ENCODE measurements around the gene CYP2A6. TPM values are rescaled to one million over a fixed set of nuclear protein-coding genes. Genes with fewer than 3 reads are reported as not detected.
"Not testable (repeated sequence)": the region's sequence is repeated elsewhere in the genome, so short reads cannot be mapped to it uniquely, and the experiment has no call there.

Gene CYP2A6
- total RNA-seq, 1 donor from 2014 or later: not detected

DNA sequence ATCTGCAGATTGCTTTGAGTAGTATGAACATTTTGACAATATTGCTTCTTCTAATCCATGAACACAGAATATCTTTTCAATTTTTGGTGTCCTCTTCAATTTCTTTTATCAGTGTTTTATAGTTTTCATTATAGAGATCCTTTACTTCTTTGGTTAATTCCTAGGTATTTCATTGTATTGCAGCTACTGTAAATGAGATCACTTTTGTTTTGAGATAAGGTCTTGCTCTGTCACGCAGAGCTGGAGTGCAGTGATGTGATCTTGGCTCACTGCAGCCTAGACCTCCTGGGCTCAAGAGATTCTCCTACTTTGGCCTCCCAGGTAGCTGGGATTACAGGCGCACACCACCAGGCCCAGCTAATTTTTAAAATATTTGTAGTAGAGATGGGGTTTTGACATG, 22.0 kb upstream of the CYP2A6 start:
- intact Hi-C loops (cut with micrococcal nuclease): no loop called here
- DNase-seq (ENCODE audit: low spot score): no peak
- H3K36me3 Mint-ChIP-seq (ENCODE audit: low read depth): no peaks in the 10 kb centered on the region
- peaks cover 32% of the 10 kb centered on the region for H3K27me3 Mint-ChIP-seq (ENCODE audit: low read depth)
- no peak overlapping the region for H3K4me3 Mint-ChIP-seq (ENCODE audit: low read depth)
- H3K4me1 Mint-ChIP-seq (ENCODE audit: low read depth): peaks cover 9% of the 10 kb centered on the region
- H3K27ac Mint-ChIP-seq: no peak overlapping the region
- no peaks in the 10 kb centered on the region for H3K9me3 Mint-ChIP-seq

- H3K4me3 Mint-ChIP-seq (ENCODE audit: low read depth): no peak overlapping the region
- no peaks in the 10 kb centered on the region for H3K4me1 Mint-ChIP-seq (ENCODE audit: low read depth)
- no peaks in the 10 kb centered on the region for H3K36me3 Mint-ChIP-seq (ENCODE audit: low read depth)
- H3K27ac Mint-ChIP-seq: no peak overlapping the region
- no peak for DNase-seq (ENCODE audit: low spot score)
- peaks cover 26% of the 10 kb centered on the region for H3K27me3 Mint-ChIP-seq (ENCODE audit: low read depth)
- no peaks in the 10 kb centered on the region for H3K9me3 Mint-ChIP-seq
- intact Hi-C loops (cut with micrococcal nuclease): no loop called here
These were observed 17.5 kb upstream of the CYP2A6 start for GRCh38 chr19:40867701-40868100.

- H3K36me3 Mint-ChIP-seq (ENCODE audit: low read depth); intact Hi-C loops (cut with micrococcal nuclease); H3K4me3 Mint-ChIP-seq (ENCODE audit: low read depth); H3K27ac Mint-ChIP-seq; H3K4me1 Mint-ChIP-seq (ENCODE audit: low read depth); DNase-seq (ENCODE audit: low spot score); H3K9me3 Mint-ChIP-seq: not testable (repeated sequence)
- H3K27me3 Mint-ChIP-seq (ENCODE audit: low read depth): peaks cover 14% of the 10 kb centered on the region
These were observed 14.7 kb upstream of the CYP2A6 start for GRCh38 chr19:40864739-40865496.

DNA sequence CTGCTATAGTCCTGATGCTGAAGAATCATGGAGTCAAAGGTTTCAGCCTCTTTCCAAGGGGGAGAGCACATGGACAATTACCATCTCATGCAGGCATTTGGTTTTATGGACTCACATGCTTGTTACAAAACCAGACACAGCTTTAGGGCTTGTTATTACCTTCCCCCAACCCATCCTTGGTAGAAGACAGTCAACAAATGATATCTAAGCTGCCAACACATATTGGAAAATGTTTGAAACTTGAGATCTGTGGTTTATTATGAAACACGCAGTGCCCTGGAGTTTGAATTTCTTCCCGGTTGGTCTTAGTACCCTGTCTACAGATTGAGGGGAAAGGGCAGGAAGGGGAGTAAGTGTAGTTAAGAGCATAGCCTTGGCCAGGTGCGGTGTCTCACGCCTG, 12.5 kb upstream of the CYP2A6 start:
- Mint-ChIP-seq H3K27me3 (ENCODE audit: low read depth) (peaks cover 10% of the 10 kb centered on the region), H3K4me1 (ENCODE audit: low read depth) (no peaks in the 10 kb centered on the region), H3K4me3 (ENCODE audit: low read depth) (no peak overlapping the region), H3K27ac (no peak overlapping the region), H3K9me3 (no peaks in the 10 kb centered on the region), H3K36me3 (ENCODE audit: low read depth) (no peaks in the 10 kb centered on the region)
- intact Hi-C loops (cut with micrococcal nuclease): no loop called here
- no peak for DNase-seq (ENCODE audit: low spot score)

DNA sequence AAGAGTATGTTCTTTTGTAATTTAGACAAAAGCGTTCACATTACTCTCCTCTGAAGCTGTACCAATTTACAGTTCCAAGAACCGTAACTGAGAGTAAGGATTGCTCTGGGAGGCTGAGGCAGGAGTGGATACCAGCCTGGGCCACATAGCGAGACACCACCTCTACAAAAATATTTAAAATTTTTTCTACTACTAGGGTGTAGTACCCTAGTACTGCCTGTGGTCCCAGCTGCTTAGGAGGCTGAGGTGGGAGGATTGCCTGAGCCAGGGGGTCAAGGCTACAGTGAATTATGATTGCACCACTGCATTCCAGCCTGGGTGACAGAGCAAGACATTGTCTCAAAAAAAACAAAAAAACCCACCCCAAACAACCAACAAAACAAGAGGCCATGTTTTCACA, 12.1 kb upstream of the CYP2A6 start:
- Mint-ChIP-seq H3K9me3 (no peaks in the 10 kb centered on the region), H3K4me3 (ENCODE audit: low read depth) (no peak overlapping the region), H3K27ac (no peak overlapping the region), H3K27me3 (ENCODE audit: low read depth) (peaks cover 8% of the 10 kb centered on the region), H3K36me3 (ENCODE audit: low read depth) (no peaks in the 10 kb centered on the region), H3K4me1 (ENCODE audit: low read depth) (no peaks in the 10 kb centered on the region)
- intact Hi-C loops (cut with micrococcal nuclease): no loop called here
- no peak for DNase-seq (ENCODE audit: low spot score)

GRCh38 chr19:40858109-40858508, 7.9 kb upstream of the CYP2A6 start:
- intact Hi-C loops (cut with micrococcal nuclease): no loop called here
- H3K27me3 Mint-ChIP-seq (ENCODE audit: low read depth): peaks cover 4% of the 10 kb centered on the region

GRCh38 chr19:40852467-40853152, 2.4 kb upstream of the CYP2A6 start:
- DNase-seq (ENCODE audit: low spot score); H3K4me3 Mint-ChIP-seq (ENCODE audit: low read depth); H3K9me3 Mint-ChIP-seq; intact Hi-C loops (cut with micrococcal nuclease); H3K27ac Mint-ChIP-seq; H3K4me1 Mint-ChIP-seq (ENCODE audit: low read depth); H3K36me3 Mint-ChIP-seq (ENCODE audit: low read depth): not testable (repeated sequence)
- H3K27me3 Mint-ChIP-seq (ENCODE audit: low read depth): peaks cover 30% of the 10 kb centered on the region

More at GRCh38 chr19:40858109-40858508, 7.9 kb upstream of the CYP2A6 start:
- no peak for DNase-seq (ENCODE audit: low spot score)
- H3K27ac Mint-ChIP-seq: no peak overlapping the region
- H3K4me1 Mint-ChIP-seq (ENCODE audit: low read depth): no peaks in the 10 kb centered on the region
- no peaks in the 10 kb centered on the region for H3K9me3 Mint-ChIP-seq
- no peaks in the 10 kb centered on the region for H3K36me3 Mint-ChIP-seq (ENCODE audit: low read depth)
- H3K4me3 Mint-ChIP-seq (ENCODE audit: low read depth): no peak overlapping the region

GRCh38 chr19:40846722-40847121, 3.5 kb downstream of the CYP2A6 start:
- H3K4me1 Mint-ChIP-seq (ENCODE audit: low read depth): peaks cover 19% of the 10 kb centered on the region
- H3K36me3 Mint-ChIP-seq (ENCODE audit: low read depth); intact Hi-C loops (cut with micrococcal nuclease); H3K27ac Mint-ChIP-seq; DNase-seq (ENCODE audit: low spot score); H3K4me3 Mint-ChIP-seq (ENCODE audit: low read depth); H3K9me3 Mint-ChIP-seq: not testable (repeated sequence)
- H3K27me3 Mint-ChIP-seq (ENCODE audit: low read depth): peaks cover 42% of the 10 kb centered on the region

DNA sequence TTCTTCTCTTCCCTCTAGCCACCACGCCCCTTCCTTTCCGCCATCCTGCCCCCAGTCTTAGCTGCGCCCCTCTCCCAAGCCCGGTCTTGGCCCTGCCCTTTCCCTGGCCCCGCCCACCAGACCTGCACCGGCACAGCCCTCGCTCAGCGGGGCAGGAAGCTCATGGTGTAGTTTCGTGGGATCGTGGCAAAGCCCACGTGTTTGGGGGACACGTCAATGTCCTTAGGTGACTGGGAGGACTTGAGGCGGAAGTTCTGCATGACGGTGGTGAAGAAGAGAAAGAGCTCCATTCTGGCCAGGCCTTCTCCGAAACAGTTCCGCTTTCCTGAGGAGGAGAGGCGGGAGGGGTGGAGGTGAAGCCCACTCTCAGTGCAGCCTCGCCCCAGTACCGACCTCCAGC, 6.6 kb downstream of the CYP2A6 start:
- H3K4me1 Mint-ChIP-seq (ENCODE audit: low read depth): peaks cover 16% of the 10 kb centered on the region
- peak; percentile 55 for DNase-seq (ENCODE audit: low spot score)
- peak overlapping the region; percentile 53 for H3K4me3 Mint-ChIP-seq (ENCODE audit: low read depth)
- H3K27ac Mint-ChIP-seq; H3K36me3 Mint-ChIP-seq (ENCODE audit: low read depth); intact Hi-C loops (cut with micrococcal nuclease); H3K9me3 Mint-ChIP-seq: not testable (repeated sequence)
- peaks cover 30% of the 10 kb centered on the region for H3K27me3 Mint-ChIP-seq (ENCODE audit: low read depth)

DNA sequence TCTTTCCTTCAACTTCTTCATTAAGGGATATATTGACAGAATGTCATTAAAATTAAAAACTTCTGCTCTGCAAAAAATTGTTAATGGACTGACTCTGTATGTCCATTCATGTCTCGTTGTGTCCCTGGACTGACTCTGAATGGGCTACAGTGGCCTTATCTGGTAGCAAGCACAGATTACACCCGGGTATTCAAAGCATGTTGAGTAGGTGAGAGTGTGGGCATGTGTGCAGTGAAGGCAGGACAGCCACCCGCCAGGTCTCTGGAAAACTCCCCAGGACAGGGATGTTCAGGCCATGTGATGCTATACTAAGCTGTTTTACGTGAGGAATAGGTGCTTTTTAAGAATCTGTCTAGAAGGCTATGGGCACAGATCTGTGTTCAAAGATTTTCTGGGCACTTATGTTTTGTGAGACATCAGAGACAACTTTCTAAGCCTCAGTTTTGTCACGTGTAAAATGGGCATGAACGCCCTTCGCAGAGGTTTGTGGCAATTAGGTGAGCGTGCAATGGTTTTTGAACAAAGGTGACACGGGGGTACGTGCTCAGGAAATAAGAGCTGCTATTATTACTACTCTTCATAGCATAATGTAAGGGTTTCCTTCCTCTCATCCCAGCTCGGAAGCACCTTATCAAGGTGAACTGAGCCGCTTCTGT, 7.1 kb downstream of the CYP2A6 start:
- intact Hi-C loops (cut with micrococcal nuclease); H3K9me3 Mint-ChIP-seq; DNase-seq (ENCODE audit: low spot score); H3K27ac Mint-ChIP-seq; H3K36me3 Mint-ChIP-seq (ENCODE audit: low read depth); H3K4me3 Mint-ChIP-seq (ENCODE audit: low read depth): not testable (repeated sequence)
- Mint-ChIP-seq H3K4me1 (ENCODE audit: low read depth) (peaks cover 15% of the 10 kb centered on the region), H3K27me3 (ENCODE audit: low read depth) (peaks cover 29% of the 10 kb centered on the region)

DNA sequence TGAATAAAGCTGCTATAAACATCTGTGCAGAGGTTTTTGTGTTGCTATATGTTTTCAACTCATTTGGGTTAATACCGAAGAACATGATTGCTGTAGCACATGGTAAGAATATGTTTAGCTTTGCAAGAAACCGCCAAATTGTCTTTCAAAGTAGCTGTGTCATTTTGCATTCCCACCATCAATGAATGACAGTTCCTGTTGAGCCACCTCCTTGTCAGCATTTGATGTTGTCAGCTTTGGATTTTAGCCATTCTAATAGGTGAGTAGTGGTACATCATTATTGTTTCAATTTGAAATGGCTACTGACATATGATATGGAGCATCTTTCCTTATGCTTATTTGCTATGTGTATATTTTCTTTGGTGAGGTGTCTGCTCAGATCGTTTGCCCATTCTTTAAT, 8.2 kb downstream of the CYP2A6 start:
- DNase-seq (ENCODE audit: low spot score); H3K36me3 Mint-ChIP-seq (ENCODE audit: low read depth); H3K4me3 Mint-ChIP-seq (ENCODE audit: low read depth); intact Hi-C loops (cut with micrococcal nuclease); H3K27ac Mint-ChIP-seq; H3K9me3 Mint-ChIP-seq: not testable (repeated sequence)
- Mint-ChIP-seq H3K4me1 (ENCODE audit: low read depth) (peaks cover 14% of the 10 kb centered on the region), H3K27me3 (ENCODE audit: low read depth) (peaks cover 18% of the 10 kb centered on the region)

- H3K27ac Mint-ChIP-seq; DNase-seq (ENCODE audit: low spot score); H3K36me3 Mint-ChIP-seq (ENCODE audit: low read depth); H3K4me3 Mint-ChIP-seq (ENCODE audit: low read depth); H3K9me3 Mint-ChIP-seq; H3K4me1 Mint-ChIP-seq (ENCODE audit: low read depth); intact Hi-C loops (cut with micrococcal nuclease): not testable (repeated sequence)
- H3K27me3 Mint-ChIP-seq (ENCODE audit: low read depth): peaks cover 14% of the 10 kb centered on the region
These were observed 11.8 kb downstream of the CYP2A6 start for GRCh38 chr19:40838477-40838876.
